ENCODE results near the gene CLIC3.

CLIC3 gene

GRCh38 chr9:136958473-136958872 lies 37.9 kb downstream of the CLIC3 start:
- H3K4me3 ChIP-seq (ENCODE audit: low read depth, low read length), result no peak overlapping the region
- no peak for DNase-seq (ENCODE audit: low read depth)

- H3K4me3 ChIP-seq (ENCODE audit: low read depth, low read length), result no peak overlapping the region
Observed at GRCh38 chr9:136957901-136958300, 38.5 kb downstream of the CLIC3 start.

GRCh38 chr9:136957461-136957860 lies 38.9 kb downstream of the CLIC3 start:
- DNase-seq (ENCODE audit: low read depth), result no peak

More at GRCh38 chr9:136957901-136958300, 38.5 kb downstream of the CLIC3 start:
- DNase-seq (ENCODE audit: low read depth), result no peak

GRCh38 chr9:136956604-136957003 lies 39.8 kb downstream of the CLIC3 start:
- H3K4me3 ChIP-seq (ENCODE audit: low read depth, low read length), result no peak overlapping the region
- no peak for DNase-seq (ENCODE audit: low read depth)

More at GRCh38 chr9:136957461-136957860, 38.9 kb downstream of the CLIC3 start:
- no peak overlapping the region for H3K4me3 ChIP-seq (ENCODE audit: low read depth, low read length)

- no peak overlapping the region for H3K4me3 ChIP-seq (ENCODE audit: low read depth, low read length)
- no peak for DNase-seq (ENCODE audit: low read depth)
Observed at GRCh38 chr9:136955943-136956335, 40.4 kb downstream of the CLIC3 start.

- no peak for DNase-seq (ENCODE audit: low read depth)
Observed at GRCh38 chr9:136955202-136955942, 41.0 kb downstream of the CLIC3 start.

GRCh38 chr9:136954270-136955083 lies 41.9 kb downstream of the CLIC3 start:
- no peak for DNase-seq (ENCODE audit: low read depth)
- H3K4me3 ChIP-seq (ENCODE audit: low read depth, low read length), result no peak overlapping the region

More at GRCh38 chr9:136955202-136955942, 41.0 kb downstream of the CLIC3 start:
- H3K4me3 ChIP-seq (ENCODE audit: low read depth, low read length), result no peak overlapping the region

- H3K4me3 ChIP-seq (ENCODE audit: low read depth, low read length), result no peak overlapping the region
- DNase-seq (ENCODE audit: low read depth), result no peak
Observed at GRCh38 chr9:136953771-136954269, 42.5 kb downstream of the CLIC3 start.

GRCh38 chr9:136952876-136953770 lies 43.2 kb downstream of the CLIC3 start:
- DNase-seq (ENCODE audit: low read depth), result no peak
- no peak overlapping the region for H3K4me3 ChIP-seq (ENCODE audit: low read depth, low read length)

- DNase-seq (ENCODE audit: low read depth), result no peak
- no peak overlapping the region for H3K4me3 ChIP-seq (ENCODE audit: low read depth, low read length)
Observed at GRCh38 chr9:136952321-136952850, 44.0 kb downstream of the CLIC3 start.

GRCh38 chr9:136951541-136952320 lies 44.6 kb downstream of the CLIC3 start, which contains the start of gene LCN12:
Gene LCN12 (plus strand): TSS chr9:136952273. CDS start chr9:136952328, 55 bp downstream.
- no peak within 1 kb of the TSS for H3K4me3 ChIP-seq (ENCODE audit: low read depth, low read length)
- DNase-seq (ENCODE audit: low read depth), result no peak

GRCh38 chr9:136950656-136951276 lies 45.6 kb downstream of the CLIC3 start:
- no peak for DNase-seq (ENCODE audit: low read depth)
- no peak overlapping the region for H3K4me3 ChIP-seq (ENCODE audit: low read depth, low read length)

GRCh38 chr9:136949817-136950655 lies 46.3 kb downstream of the CLIC3 start:
- H3K4me3 ChIP-seq (ENCODE audit: low read depth, low read length), result peak overlapping the region; percentile 51
- peak; percentile 15 for DNase-seq (ENCODE audit: low read depth)

- no peak for DNase-seq (ENCODE audit: low read depth)
- peak overlapping the region; percentile 51 for H3K4me3 ChIP-seq (ENCODE audit: low read depth, low read length)
Observed at GRCh38 chr9:136949239-136949816, 47.0 kb downstream of the CLIC3 start.

GRCh38 chr9:136947955-136948510 lies 48.3 kb downstream of the CLIC3 start:
- no peak for DNase-seq (ENCODE audit: low read depth)
- no peak overlapping the region for H3K4me3 ChIP-seq (ENCODE audit: low read depth, low read length)

All from skeletal muscle cell (primary cell).